ENCODE measurements around the gene LGMN.

Gene LGMN

GRCh38 chr14:92719890-92720323, 28.5 kb downstream of the LGMN start (continued):
- TF ChIP-seq TSHZ1 (tag by site-specific recombination; IDR thresholded peaks at IDR 0.05; ENCODE audit: borderline replicate concordance) (no peak), ZNF473 (tag by site-specific recombination; IDR thresholded peaks at IDR 0.05) (no peak), ZFP69B (tag by site-specific recombination; IDR thresholded peaks at IDR 0.05) (no peak), EGR2 (tag by site-specific recombination; IDR thresholded peaks at IDR 0.05; ENCODE audit: low read depth) (no peak), ZNF433 (tag by site-specific recombination; IDR thresholded peaks at IDR 0.05; ENCODE audit: low read depth) (no peak), ZBTB11 (tag by site-specific recombination; conservative IDR thresholded peaks at IDR 0.05; ENCODE audit: low read depth) (peak; percentile 34; the same call in 1 of the 2 replicates), ZNF704 (tag by site-specific recombination; IDR thresholded peaks at IDR 0.05) (no peak), ZIC2 (tag by site-specific recombination; IDR thresholded peaks at IDR 0.05) (no peak), ZNF391 (tag by site-specific recombination; IDR thresholded peaks at IDR 0.05; ENCODE audit: borderline replicate concordance, low read depth) (no peak), ZNF223 (tag by site-specific recombination; IDR thresholded peaks at IDR 0.05) (no peak), ZNF621 (tag by site-specific recombination; IDR thresholded peaks at IDR 0.05) (no peak), ZNF830 (tag by site-specific recombination; IDR thresholded peaks at IDR 0.05; ENCODE audit: low read depth) (no peak), ZXDB (tag by site-specific recombination; IDR thresholded peaks at IDR 0.05) (0 out of 2 replicates have a peak, but pooled peaks have one; percentile 12), BCL6B (tag by site-specific recombination; IDR thresholded peaks at IDR 0.05) (no peak), HIC1 (tag by site-specific recombination; IDR thresholded peaks at IDR 0.05) (no peak), SALL2 (tag by site-specific recombination; IDR thresholded peaks at IDR 0.05; ENCODE audit: borderline replicate concordance) (no peak), YY2 (tag by site-specific recombination; IDR thresholded peaks at IDR 0.05) (no peak), YY1 (tag by site-specific recombination; IDR thresholded peaks at IDR 0.05) (no peak), OSR2 (tag by site-specific recombination; IDR thresholded peaks at IDR 0.05) (0 out of 2 replicates have a peak, but pooled peaks have one; percentile 19), ZFP37 (tag by site-specific recombination; IDR thresholded peaks at IDR 0.05) (no peak), ZNF10 (tag by site-specific recombination; IDR thresholded peaks at IDR 0.05) (no peak), ZNF138 (tag by site-specific recombination; IDR thresholded peaks at IDR 0.05; ENCODE audit: borderline replicate concordance) (no peak), ZNF423 (tag by site-specific recombination; IDR thresholded peaks at IDR 0.05) (peak; percentile 57), ZEB2 (tag by site-specific recombination; IDR thresholded peaks at IDR 0.05) (no peak), ZNF629 (tag by site-specific recombination; IDR thresholded peaks at IDR 0.05) (no peak), RBAK (tag by site-specific recombination; IDR thresholded peaks at IDR 0.05) (no peak)

Measured in HEK293 (cell line).